ENCODE measurements around the gene OCIAD1.
"Not testable (repeated sequence)": the region's sequence is repeated elsewhere in the genome, so short reads cannot be mapped to it uniquely, and the experiment has no call there.

Gene OCIAD1, protein sequence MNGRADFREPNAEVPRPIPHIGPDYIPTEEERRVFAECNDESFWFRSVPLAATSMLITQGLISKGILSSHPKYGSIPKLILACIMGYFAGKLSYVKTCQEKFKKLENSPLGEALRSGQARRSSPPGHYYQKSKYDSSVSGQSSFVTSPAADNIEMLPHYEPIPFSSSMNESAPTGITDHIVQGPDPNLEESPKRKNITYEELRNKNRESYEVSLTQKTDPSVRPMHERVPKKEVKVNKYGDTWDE

DNA sequence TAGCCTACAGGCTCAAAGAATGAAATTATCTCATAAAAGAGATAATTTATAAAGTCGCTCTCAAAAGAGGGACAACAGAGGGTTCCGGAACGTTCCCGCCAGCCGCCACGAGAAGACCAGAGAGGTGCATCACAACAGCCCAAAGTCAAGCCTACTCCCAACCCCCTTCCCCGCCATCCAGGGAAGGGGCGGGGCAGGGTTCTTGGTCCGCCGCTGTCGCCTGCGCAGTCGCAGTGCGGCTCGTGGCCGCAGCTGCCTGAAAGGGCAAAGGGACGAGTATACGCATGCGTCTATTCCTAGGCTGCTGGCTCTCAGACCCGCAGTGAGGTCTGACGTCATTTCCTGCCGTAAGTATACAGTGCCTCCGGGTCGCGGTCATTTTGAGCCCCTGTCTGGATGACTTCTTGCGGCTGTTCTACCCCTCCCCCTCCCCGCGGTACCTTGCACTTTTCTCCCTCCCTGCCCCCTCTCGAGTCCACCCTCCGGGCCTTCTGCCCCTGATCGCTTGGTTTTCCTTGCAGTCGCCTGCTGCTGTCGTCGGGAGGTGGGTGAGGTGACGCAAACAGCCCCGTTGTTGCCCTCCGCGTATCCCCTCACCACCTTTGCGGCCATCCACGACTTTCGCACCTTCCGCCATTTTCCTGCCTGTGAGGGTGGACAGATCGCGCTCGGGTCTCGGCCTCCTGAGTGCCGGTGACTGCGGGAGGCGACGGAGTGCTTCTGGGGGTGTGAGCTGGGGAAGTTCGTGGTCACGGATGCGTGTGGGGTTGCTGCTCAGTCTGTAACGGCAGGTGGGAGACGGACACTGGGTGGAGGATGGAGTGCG, at the start of gene OCIAD1:
Gene OCIAD1 (plus strand): TSS at position 383 of the 826 bp plus-strand sequence. CDS start 1,537 bp downstream, outside the sequence.
- peak; percentile 95 for DNase-seq

DNA sequence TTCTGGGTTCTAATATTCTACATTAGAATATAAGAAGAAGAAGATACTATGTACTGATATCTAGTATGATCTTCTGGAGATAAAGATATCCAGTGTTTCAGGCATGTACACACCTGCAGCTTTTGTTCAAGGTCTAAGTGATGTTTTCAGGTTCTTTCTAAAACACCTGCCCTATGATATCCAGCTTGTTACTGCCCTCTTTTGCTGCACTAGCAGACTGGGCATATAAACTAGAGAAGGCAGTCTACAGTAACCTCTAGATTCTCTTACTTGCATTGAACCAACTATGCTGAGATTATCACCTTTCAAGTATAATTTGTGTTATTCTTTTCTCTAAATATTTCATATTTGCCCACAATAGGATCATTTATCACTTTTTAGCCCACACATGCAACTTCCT, 48.9 kb upstream of the OCIAD1 start:
- no peak for DNase-seq

DNA sequence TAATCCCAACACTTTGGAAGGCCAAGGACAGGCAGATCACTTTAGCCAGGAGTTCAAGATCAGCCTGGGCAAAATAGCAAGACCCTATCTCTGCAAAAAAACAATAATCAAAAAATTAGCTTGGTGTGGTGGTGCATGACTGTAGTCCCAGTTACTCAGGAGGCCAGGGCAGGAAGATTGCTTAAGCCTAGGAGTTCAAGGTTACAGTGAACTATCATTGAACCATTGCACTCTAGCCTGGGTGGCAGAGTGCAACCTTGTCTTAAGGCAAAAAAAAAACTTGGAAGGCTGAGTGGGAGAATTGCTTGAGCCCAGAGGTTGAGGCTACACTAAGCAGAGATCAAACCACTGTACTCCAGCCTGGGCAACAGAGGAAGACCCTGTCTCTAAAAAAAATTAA, 45.6 kb upstream of the OCIAD1 start:
- no peak for DNase-seq

DNA sequence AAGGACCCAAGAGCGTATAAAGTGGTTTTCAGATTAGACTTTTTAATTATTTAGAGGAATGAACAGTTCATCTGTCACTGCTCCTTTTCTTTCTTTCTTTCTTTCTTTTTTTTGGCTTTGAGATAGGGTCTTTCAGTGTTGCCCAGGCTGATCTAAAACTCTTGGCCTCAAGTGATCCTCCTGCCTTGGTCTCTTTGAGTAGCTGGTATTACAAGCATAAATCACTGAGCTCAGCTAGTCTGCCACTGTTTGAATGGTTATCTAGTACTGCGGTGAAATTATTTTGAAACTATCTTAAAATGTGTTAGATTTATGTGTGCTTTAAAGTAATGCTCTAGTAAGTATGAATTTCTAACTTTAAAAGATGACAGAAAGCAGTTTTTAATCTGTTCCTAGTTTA, 44.3 kb upstream of the OCIAD1 start:
- no peak for DNase-seq

DNA sequence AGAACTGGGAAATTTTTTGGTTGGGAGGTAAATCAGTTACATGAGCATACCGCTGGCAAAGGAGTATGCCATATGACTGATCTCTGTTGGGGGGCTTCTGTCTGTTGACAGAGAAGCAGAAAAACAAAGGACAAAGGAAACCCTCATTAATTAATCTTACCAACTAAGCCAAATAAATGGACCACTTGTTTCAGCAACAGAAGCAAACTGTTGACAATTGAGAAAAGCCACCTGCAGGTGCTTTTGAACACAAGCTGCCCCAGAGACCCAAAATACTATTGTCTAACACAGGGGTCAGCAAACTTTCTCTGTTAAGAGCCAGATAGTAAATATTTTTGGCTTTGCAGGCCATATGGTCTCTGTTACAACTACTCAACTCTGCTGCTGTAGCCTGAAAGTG, 43.8 kb upstream of the OCIAD1 start:
- DNase-seq, result peak; percentile 30

DNA sequence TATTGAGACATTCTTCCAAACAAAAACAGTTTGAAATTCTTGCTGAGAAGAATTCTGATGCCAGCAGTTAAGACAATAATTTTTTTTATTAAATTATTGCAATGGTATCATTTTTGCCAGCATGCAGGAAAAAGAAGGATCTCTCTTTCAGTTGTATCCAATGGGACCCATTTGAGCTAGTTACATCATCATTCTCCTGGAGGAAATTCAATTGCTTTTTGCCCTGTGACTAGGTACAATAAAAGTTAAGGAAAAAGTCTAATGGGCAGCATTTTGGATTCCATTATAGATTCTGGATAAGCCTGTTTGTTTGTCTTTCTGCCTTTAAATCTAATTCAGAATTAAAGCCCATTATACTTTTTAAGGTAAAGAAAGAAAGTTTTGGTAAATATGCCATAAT, 40.3 kb upstream of the OCIAD1 start:
- DNase-seq, result no peak

DNA sequence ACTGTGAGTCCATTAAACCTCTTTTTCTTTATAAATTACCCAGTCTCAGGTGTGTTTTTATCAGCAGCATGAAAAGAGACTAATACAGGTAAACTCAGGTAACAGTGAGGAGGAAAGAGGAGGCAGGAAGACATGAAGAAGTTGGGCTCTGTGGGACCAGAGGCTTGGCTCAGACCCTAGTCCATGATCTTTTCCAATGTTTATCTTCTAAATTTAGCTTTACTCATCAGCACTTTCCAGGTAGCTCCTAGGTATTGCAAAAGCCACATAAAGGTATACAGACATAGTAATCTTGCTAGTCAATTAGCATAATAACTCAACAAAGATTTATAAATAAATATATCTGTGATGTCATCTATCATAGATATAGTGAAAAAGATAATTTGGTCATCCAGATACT, 39.6 kb upstream of the OCIAD1 start:
- DNase-seq, result no peak

DNA sequence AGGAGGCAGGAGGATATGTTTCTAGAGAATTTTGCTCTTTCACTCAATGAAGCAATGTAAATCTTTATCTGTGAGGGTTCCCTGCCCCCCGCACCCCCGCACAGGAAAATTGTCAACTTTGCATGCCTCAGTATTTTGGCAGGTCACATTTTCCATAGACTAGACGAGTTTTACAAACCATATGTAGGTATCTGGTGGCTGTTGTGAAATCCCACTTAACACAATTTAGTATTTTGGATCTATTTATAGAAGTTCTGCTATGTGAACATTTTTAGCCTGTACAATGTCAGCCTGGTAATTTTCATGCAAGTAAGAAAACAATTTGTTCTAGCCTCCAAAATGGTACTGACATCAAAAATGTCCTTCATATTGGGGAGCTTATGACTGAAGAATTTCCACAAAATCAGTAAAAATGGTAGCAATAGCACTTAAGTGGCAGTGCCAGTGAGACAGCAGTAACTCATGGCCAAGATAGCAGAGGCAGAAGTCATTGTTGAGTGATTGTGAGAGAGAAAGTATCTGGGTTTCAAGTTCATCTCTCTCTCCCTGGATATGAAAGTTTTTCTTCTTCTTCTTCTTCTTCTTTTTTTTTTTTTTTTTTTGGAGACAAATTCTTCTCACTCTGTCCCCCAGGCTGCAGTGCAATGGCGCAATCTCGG, 38.4 kb upstream of the OCIAD1 start:
- no peak for DNase-seq

DNA sequence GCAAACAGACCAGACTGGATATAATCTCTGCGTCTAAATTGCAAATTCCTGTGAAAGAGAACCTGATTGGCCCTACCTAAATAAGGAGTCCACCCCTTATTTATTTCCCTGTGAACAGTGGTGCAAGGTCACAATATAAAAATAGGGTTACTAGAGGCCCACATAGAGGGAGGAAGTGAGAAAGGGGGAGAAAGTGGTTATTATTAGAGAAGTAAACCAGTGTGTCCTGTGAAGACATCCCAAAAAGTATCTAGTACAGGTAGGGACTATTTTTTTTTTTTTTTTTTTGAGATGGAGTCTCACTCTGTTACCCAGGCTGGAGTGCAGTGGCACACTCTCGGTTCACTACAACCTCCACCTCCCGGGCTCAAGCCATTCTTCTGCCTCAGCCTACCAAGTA, 35.8 kb upstream of the OCIAD1 start:
- DNase-seq, result no peak

DNA sequence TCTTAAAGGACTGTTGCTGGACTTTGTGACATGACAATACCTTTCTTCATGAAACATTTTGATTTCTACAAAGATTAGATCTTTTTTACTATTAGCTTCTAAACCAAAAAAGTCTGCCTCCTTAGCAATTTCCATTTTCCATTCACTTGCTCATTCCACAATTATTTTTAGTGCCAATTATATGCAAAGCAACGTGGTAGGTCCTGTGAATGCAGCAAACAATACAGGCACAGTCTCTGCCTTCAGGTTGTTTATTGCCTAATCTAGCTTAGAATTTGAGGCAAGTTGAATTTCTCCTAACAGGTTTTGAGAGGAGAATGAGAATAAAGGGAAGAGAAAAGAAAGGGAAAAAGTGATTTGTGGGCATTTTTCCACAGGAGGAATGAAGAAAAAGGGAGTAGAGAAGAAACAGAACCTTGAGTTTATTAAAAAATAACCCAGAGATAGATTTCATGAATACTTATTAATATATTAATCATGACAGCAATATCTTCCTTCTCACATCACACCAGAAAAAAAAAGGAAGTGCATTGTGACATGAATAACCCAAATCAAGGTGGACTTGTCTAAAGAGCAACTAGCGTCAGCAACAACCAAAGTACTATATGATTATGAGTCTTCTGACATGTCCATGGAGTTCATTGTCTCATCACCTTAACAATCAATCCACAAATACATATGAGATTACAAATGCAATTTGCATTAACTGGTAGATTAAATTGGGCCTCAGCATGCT, 34.5 kb upstream of the OCIAD1 start:
- no peak for DNase-seq

DNA sequence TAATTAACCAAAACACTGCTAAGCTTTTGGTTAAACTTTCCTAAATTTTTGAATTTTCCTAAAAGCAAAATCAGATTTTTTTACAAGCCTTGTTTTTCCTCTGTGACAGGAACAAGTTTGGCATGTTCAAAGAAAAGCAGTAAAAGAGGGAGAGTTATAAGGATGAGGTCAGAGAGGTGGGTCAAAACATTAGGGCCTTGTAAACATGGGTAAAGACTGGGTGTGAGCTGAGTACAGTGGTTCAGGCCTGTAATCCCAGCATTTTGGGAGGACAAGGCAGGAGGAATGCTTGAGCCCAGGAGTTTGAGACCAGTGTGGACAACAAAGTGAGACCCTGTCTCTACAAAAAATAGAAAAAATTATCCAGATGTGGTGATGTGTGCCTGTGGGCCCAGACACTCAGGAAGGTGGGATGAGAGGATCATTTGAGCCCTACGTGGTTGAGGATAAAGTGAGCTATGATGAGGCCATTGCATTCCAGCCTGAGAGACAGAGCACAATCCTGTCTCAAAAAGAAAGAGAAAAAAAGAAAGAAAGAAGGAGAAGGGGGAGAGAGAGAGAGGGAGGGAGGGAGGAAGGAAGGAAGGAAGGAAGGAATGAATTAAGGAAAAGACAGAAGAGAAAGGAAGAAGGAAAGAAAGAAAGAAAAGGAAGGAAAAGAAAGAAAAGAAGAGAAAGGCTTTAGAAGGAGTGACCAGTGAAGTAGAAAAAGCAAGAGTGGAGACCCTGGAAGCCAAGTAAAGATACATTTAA, 33.8 kb upstream of the OCIAD1 start:
- no peak for DNase-seq

DNA sequence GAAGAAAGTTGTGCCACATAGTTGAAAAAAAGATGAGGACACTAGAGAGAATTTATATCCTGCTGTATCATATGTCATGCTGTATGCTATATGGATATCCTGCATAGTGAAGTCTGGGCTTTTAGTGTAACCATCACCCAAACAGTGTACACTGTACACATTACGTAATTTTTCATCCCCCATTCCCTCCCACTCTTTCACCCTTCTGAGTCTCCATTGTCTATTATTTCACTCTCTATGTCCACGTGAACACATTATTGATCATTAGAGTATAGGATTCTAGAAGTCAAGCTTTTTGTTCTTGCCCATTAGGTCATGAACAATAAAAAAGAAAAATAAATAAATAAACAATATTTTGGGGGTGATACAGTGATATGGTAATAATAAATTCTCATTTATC, 32.8 kb upstream of the OCIAD1 start:
- DNase-seq, result no peak

DNA sequence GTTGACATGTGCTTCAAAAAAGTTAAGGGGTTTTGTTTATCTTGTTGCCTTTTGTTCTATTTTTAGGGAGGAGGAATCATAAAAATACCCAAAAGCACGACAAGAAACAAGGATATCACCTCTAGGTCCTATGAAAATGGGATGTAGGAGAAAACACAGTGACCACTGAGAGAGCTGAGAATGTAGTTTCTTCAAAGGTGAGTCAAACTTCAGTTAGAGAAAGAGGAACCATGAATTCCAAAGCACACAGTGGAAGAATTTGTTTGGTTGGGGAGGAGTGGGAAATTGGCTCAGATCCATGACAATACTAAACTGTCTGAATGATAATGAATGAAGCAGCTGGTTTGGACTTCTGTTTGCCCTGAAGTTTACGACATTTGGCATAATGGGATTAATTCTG, 31.7 kb upstream of the OCIAD1 start:
- DNase-seq, result no peak

DNA sequence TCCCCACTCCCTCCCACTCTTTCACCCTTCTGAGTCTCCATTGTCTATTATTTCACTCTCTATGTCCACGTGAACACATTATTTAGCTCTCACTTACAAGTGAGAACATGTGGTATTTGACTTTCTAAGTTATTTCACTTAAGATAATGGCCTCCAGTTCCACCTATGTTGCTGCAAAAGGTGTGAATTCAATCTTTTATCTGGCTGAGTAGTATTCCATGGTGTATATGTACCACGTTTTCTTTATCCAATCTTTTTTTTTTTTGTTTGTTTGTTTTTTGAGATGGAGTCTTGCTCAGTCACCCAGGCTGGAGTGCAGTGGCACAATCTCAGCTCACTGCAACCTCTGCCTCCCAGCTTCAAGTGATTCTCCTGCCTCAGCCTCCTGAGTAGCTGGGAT, 30.7 kb upstream of the OCIAD1 start:
- not testable (repeated sequence) for DNase-seq

DNA sequence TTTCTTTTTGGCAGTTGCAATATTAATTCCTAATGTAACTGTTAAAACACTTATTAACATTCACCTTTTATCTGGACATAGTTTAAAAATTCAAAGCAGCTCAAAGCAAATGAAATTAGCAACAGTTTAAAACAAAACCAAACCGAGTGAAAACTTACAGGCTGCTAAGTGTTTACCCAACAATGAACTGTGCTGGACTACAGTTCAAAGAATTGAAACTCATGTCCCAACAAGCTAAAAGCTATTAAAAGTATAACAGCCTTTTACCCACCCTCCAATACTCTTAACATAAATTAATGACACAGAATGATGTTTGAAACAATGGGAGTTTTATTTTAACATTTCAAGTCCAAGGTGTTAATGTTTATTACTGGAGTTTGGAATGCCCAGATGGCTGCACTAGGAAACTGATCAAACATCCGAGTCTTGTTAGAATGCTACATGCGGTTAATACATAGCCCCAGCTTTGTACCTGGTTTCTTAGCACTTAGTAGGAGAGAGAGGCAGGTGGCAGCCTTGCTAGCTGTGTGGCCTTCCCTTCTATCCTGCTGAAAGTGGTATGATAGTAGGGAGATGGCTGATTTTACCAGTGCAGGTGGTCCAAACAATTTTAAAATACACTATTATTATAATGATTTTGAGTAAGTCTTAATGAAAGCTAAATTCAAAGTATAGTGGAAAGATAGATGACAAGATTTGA, 29.7 kb upstream of the OCIAD1 start:
- no peak for DNase-seq

DNA sequence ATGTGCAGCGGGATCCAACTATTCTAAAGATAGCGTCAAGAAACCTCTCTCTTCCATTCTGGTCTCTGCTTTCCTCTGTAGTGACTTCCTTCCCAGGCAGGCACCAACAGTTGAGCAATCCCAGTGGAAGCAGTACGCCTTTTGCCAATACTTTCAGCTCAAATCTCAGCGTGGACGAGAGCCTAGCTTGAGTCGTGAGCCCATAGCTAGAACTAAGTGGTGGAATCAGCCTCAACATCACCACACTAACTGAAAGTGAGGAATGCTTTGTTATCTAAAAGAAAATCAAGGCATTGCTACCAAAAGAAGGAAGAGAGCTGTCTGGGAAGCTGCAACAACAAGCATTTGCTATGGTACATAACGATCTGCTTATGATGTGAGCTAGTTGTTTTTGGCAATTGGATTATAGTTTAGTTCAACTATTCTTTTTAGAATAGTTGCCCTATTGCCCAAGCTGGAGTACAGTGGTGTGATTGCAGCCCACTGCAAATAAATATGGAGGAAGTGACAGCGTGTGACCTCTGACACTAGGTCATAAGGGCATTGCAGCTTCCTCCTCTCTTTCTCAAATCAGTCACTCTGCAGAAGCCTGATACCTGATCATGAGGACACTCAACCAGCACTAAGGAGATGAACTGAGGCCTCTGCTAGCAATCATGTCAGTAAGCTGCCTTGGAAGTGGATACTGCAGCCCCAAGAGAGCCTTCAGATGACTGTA, 26.1 kb upstream of the OCIAD1 start:
- no peak for DNase-seq

DNA sequence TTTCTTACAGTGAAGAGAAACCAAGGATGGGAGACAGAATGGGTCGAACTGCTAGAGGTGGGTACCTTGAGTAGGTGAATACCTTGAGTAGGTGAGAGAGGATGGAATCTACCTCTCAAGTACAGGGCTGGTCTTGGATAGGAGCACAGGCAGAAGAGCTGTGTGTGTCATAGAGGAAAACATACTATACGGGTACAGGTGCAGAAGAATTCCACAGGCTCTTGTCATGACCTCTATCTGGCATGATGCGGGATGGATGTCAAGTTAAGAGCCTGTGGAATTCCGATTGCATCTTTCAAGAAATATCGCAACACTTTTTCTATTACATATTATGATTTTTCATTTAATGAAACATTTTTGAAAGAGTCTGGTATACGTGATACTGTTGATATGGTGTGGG, 18.0 kb upstream of the OCIAD1 start:
- no peak for DNase-seq

DNA sequence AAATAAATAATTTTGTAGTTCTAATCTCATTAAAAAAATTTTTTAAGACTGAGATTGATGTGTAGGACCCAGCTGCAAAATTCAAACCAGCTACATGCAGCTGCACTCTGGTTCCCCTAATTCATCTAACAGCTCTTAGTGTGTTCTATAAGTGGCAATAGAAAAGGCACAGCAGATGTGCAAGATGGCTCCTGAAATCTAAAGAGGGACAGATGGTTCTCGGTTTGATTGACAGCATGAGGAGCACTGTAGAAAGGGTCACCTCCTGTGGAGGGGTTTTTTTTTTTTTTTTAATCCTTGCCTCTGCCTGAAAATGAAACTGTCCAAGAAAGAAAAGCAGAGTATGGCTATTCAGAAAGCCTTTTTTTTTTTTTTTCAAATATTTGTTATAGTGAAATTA, 16.9 kb upstream of the OCIAD1 start:
- DNase-seq, result peak; percentile 42

DNA sequence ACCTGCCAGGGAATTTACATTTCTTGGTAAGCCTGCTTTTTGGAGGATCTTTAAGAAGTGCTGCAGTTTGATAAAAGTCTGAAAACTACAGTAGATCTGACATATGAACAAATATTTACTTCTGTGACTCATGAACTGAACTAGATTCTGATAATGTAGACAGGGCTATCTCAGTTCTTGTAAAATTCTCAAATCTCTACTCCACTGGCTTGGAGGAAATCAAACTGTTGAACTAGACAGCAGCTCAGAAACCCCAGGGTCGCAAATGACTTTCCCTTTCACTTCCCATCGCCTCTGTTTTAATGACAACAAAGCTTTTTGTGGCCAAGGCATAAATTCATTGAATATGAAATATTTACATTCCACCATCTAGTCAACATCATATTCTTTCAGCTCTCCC, 15.4 kb upstream of the OCIAD1 start:
- DNase-seq, result no peak

DNA sequence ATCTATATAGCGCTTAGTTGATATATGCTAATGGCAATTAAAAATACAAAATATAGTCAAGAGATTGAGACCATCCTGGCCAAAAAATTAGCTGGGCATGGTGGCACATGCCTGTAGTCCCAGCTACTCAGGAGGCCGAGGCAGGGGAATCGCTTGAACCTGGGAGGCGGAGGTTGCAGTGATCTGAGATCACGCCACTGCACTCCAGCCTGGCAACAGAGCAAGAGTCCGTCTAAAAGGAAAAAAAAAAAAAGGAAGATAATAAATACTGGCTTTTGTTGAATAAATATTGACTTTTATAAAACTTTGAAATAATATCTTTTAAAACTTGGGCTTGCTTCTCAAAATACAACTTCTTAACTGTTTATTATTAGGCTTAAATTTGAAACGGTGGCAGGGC, 14.6 kb upstream of the OCIAD1 start:
- not testable (repeated sequence) for DNase-seq

DNA sequence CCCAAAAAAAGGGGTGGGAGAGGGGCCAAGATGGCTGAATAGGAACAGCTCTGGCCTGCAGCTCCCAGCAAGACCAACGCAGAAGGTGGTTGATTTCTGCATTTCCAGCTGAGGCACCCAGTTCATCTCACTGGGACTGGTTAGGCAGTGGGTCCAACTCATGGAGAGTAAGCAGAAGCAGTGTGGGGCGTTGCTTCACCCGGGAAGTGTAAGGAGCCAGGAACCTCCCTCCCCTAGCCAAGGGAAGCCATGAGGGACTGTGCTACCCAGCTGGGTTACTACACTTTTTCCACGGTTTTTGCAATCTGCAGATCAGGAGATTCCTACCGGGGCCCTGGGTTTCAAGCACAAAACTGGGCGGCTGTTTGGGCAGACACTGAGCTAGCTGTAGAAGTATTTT, 13.9 kb upstream of the OCIAD1 start:
- DNase-seq, result no peak
